ENCODE data around the gene NFE2L3. TPM values are rescaled to one million over a fixed set of nuclear protein-coding genes. Genes with fewer than 3 reads are reported as not detected.
"Not testable (repeated sequence)": the region's sequence is repeated elsewhere in the genome, so short reads cannot be mapped to it uniquely, and the experiment has no call there.

Gene NFE2L3
- total RNA-seq, 1 donor from 2014 or later = 2.8 TPM

DNA sequence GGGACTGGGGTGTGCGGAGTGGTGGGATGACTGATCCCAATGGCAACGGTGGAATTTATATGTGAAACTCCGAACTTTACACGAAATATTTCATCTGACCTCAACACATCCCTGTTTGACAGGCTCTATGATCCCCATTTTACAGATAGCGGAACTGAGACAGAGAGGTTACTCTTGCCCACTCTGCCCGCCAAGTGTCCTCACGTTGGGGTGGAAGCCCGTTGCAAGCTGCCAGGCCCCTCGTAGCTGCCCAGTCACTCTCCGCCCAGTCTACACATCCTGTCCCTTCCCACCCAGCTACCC, 397 bp upstream of the NFE2L3 start:
- Mint-ChIP-seq H3K36me3 (ENCODE audit: low read depth, unreplicated experiment) (peaks cover 9% of the 10 kb centered on the region), H3K9me3 (ENCODE audit: unreplicated experiment) (peaks cover 8% of the 10 kb centered on the region), H3K4me1 (ENCODE audit: unreplicated experiment) (peaks cover 33% of the 10 kb centered on the region), H3K4me3 (ENCODE audit: unreplicated experiment) (peak overlapping the region; percentile 89), H3K27ac (ENCODE audit: unreplicated experiment) (peak overlapping the region; percentile 64), H3K27me3 (ENCODE audit: unreplicated experiment) (peaks cover 19% of the 10 kb centered on the region)
- no peak for DNase-seq (ENCODE audit: low spot score)
- TF ChIP-seq, protein P1, sequence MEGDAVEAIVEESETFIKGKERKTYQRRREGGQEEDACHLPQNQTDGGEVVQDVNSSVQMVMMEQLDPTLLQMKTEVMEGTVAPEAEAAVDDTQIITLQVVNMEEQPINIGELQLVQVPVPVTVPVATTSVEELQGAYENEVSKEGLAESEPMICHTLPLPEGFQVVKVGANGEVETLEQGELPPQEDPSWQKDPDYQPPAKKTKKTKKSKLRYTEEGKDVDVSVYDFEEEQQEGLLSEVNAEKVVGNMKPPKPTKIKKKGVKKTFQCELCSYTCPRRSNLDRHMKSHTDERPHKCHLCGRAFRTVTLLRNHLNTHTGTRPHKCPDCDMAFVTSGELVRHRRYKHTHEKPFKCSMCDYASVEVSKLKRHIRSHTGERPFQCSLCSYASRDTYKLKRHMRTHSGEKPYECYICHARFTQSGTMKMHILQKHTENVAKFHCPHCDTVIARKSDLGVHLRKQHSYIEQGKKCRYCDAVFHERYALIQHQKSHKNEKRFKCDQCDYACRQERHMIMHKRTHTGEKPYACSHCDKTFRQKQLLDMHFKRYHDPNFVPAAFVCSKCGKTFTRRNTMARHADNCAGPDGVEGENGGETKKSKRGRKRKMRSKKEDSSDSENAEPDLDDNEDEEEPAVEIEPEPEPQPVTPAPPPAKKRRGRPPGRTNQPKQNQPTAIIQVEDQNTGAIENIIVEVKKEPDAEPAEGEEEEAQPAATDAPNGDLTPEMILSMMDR (IDR thresholded peaks at IDR 0.05; ENCODE audit: unreplicated experiment) = no peak

DNA sequence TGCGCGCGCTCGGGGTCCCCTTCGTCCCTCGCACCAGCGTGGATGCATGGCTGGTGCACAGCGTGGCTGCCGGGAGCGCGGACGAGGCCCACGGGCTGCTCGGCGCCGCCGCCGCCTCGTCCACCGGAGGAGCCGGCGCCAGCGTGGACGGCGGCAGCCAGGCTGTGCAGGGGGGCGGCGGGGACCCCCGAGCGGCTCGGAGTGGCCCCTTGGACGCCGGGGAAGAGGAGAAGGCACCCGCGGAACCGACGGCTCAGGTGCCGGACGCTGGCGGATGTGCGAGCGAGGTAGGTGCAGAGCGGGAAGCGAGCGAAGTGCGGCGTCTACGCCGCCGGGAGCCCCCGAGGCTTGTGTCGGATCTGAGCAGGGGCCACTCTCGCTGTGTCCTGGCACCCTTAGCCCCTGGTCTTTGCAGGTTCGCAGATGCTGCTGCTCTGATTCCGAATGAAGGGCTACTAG, 813 bp downstream of the NFE2L3 start:
- Mint-ChIP-seq H3K4me1 (ENCODE audit: unreplicated experiment) (peaks cover 36% of the 10 kb centered on the region), H3K27me3 (ENCODE audit: unreplicated experiment) (peaks cover 17% of the 10 kb centered on the region), H3K4me3 (ENCODE audit: unreplicated experiment) (peak overlapping the region; percentile 82)
- not testable (repeated sequence) for H3K9me3 Mint-ChIP-seq (ENCODE audit: unreplicated experiment); H3K36me3 Mint-ChIP-seq (ENCODE audit: low read depth, unreplicated experiment); H3K27ac Mint-ChIP-seq (ENCODE audit: unreplicated experiment); DNase-seq (ENCODE audit: low spot score)

DNA sequence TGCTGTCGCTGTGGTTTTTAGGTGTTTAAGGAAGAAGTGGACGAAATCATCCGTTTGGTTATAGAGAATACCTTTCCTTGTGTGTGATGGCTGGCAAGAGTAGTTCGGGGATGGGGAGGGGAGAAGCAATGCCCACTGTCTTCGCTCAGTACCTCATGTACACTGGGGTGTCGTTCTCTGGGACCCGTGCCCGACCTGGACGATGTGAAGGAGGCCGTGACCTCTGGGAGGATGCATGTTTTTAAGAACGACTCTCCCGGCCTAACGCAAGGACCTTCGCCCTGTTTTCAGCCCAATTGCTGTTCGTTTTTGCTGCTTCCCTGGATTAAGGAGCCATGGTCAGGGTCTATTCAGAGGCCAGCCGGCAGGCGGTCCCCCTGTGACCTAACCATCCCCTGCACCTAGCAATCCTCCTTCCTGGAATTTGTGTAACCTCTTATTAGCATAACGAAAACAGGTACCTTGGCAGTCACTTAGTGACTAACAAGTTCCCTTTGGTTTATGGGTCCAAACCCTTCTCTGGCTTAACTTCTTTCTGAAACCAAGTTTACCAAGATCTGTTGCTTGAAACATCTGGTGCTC, 1.3 kb downstream of the NFE2L3 start:
- peaks cover 8% of the 10 kb centered on the region for H3K9me3 Mint-ChIP-seq (ENCODE audit: unreplicated experiment)
- TF ChIP-seq, protein P1 (IDR thresholded peaks at IDR 0.05; ENCODE audit: unreplicated experiment) = no peak
- DNase-seq (ENCODE audit: low spot score) = no peak
- peak overlapping the region; percentile 82 for H3K4me3 Mint-ChIP-seq (ENCODE audit: unreplicated experiment)
- H3K27ac Mint-ChIP-seq (ENCODE audit: unreplicated experiment) = no peak overlapping the region
- H3K4me1 Mint-ChIP-seq (ENCODE audit: unreplicated experiment) = peaks cover 36% of the 10 kb centered on the region
- peaks cover 17% of the 10 kb centered on the region for H3K27me3 Mint-ChIP-seq (ENCODE audit: unreplicated experiment)
- H3K36me3 Mint-ChIP-seq (ENCODE audit: low read depth, unreplicated experiment) = peaks cover 9% of the 10 kb centered on the region

DNA sequence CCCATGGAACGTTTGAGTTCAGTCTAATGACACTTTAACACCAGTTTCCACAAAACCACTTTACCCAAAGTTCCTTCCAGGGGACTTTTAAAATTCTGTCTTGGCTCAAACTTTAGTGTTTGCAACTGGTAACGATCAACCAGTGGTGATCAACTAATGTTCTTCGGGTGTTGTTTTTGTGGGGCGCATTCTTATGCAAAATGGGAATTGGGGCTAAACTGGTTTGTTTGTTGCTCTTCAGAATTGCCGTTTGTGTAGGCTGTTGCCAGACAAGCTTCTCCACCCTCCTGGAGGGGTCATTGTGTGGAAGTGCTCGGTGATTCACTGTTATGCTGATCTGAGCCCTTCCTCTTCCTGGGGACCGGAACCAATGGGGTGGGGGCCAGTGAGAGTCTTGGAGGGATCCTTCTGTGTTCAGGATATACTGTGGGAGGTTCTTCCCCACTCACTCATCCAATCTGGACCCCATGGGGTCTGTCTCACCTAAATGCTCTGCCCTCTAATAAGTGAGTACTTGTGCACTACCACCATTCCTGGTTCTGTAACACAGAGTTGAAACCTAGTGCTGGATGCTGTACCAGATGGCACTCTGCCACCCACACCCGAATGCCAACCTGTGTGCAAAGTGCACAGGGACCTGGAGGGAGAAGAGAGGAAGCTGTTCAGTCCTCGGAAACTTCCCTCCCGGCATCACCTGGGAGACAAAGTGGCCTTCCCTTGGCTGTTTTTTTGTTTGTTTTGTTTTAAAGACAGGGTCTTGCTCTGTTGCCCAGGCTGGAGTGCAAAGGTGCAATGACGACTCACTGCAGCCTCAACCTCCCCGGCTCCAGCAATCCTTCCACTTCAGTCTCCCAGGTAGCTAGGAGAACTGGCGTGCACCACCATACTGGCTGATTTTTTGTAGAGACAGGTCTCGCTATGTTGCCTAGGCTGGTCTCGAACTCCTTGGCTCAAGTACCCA, 2.1 kb downstream of the NFE2L3 start:
- Mint-ChIP-seq H3K9me3 (ENCODE audit: unreplicated experiment) (peaks cover 8% of the 10 kb centered on the region), H3K27ac (ENCODE audit: unreplicated experiment) (peak overlapping the region; percentile 53), H3K4me1 (ENCODE audit: unreplicated experiment) (peaks cover 36% of the 10 kb centered on the region), H3K36me3 (ENCODE audit: low read depth, unreplicated experiment) (peaks cover 9% of the 10 kb centered on the region), H3K4me3 (ENCODE audit: unreplicated experiment) (peak overlapping the region; percentile 82), H3K27me3 (ENCODE audit: unreplicated experiment) (peaks cover 17% of the 10 kb centered on the region)
- TF ChIP-seq, protein P1 (IDR thresholded peaks at IDR 0.05; ENCODE audit: unreplicated experiment) = no peak
- DNase-seq (ENCODE audit: low spot score) = no peak

DNA sequence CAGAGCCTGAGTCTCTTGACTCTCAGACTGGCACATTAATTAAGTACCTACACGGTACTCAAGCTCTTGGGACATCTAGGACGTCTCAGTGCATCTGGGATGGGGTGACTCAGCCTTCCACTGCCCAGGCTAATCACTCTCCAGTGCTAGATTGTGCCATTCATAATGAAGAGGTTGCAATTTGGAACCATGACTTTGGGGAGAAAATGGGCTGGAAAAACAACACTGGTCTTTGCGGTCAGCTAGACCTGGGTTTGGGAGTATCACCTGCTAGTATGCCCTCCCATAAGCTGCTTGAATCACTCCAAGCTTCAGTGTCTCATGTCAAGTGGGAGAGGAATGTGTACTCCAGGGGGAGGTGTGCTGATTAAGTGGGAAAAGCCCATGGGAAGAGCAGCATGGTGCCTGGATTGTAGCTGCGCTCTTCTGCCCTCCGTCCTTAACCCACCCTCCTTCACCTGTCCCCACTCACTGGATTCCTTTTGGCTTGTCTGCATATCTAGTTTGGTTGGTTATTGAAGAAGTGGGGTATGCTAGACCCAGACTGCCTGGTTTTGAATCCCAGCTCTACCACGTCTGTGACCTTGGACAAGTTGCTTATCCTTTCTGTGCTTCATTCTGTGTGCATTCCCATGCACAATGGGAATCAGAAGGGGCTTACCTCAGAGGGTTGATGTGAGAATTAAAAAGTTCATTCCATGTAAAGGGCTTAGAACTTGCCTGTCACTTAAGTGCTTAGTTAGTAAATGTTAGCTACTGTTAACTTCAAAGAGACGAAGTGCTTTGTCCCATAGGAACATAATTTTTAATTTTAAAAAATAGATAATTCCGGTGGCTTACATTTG, 3.8 kb downstream of the NFE2L3 start:
- Mint-ChIP-seq H3K27ac (ENCODE audit: unreplicated experiment) (peak overlapping the region; percentile 76), H3K4me1 (ENCODE audit: unreplicated experiment) (peaks cover 36% of the 10 kb centered on the region), H3K9me3 (ENCODE audit: unreplicated experiment) (peaks cover 8% of the 10 kb centered on the region), H3K4me3 (ENCODE audit: unreplicated experiment) (no peak overlapping the region), H3K27me3 (ENCODE audit: unreplicated experiment) (peaks cover 17% of the 10 kb centered on the region), H3K36me3 (ENCODE audit: low read depth, unreplicated experiment) (peaks cover 9% of the 10 kb centered on the region)
- TF ChIP-seq, protein P1 (IDR thresholded peaks at IDR 0.05; ENCODE audit: unreplicated experiment) = no peak
- no peak for DNase-seq (ENCODE audit: low spot score)
